ENCODE measurements around the gene BNIP1.

BNIP1 gene

DNA sequence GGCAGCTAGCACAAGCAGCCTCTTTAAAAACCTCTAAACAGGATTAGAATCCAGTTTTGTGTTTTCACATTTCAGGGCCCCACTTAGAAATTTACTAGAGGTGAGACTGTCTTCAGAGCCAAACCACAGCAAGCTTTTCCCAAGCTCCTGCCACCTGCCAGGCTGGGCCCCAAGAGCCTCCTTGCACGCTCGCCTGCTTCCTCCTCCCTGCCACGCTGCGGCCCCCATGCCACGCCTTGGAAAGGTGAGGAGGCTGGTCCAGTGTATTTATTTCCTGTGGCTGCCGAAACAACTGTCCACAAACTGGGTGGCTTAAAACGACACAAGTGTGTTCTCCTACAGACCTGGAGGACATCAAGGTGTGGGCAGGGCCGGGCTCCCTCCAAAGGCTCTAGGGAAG lies 47.2 kb downstream of the BNIP1 start:
- ATAC-seq (ENCODE audit: insufficient read depth, low read depth) (no peak), DNase-seq (no peak)
- Histone ChIP-seq H3K9ac (ENCODE audit: low read depth, low read length) (no peak overlapping the region), H3K36me3 (ENCODE audit: insufficient read depth, low read length) (no peaks in the 10 kb centered on the region), H3K27ac (ENCODE audit: low read length) (no peak overlapping the region), H2AFZ (ENCODE audit: low read depth, low read length) (no peak overlapping the region), H3K4me3 (ENCODE audit: low read depth in 1 of 2, low read length in 2 of 2) (no peak overlapping the region), H3K4me2 (ENCODE audit: insufficient read depth, low read length) (no peak overlapping the region), H3K9me3 (ENCODE audit: insufficient read depth, low read length, severe bottlenecking) (no peaks in the 10 kb centered on the region), H3K79me2 (ENCODE audit: insufficient read depth, low read length) (no peaks in the 10 kb centered on the region), H3K27me3 (ENCODE audit: insufficient read depth, low read length, poor library complexity) (no peaks in the 10 kb centered on the region), H3K4me1 (ENCODE audit: insufficient read depth, low read length) (no peaks in the 10 kb centered on the region), H4K20me1 (ENCODE audit: insufficient read depth, low read length) (no peaks in the 10 kb centered on the region; the same call in 1 of the 2 replicates)
- TF ChIP-seq, protein P1, sequence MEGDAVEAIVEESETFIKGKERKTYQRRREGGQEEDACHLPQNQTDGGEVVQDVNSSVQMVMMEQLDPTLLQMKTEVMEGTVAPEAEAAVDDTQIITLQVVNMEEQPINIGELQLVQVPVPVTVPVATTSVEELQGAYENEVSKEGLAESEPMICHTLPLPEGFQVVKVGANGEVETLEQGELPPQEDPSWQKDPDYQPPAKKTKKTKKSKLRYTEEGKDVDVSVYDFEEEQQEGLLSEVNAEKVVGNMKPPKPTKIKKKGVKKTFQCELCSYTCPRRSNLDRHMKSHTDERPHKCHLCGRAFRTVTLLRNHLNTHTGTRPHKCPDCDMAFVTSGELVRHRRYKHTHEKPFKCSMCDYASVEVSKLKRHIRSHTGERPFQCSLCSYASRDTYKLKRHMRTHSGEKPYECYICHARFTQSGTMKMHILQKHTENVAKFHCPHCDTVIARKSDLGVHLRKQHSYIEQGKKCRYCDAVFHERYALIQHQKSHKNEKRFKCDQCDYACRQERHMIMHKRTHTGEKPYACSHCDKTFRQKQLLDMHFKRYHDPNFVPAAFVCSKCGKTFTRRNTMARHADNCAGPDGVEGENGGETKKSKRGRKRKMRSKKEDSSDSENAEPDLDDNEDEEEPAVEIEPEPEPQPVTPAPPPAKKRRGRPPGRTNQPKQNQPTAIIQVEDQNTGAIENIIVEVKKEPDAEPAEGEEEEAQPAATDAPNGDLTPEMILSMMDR (IDR thresholded peaks at IDR 0.05; ENCODE audit: borderline replicate concordance, extremely low read depth, low read length, poor library complexity, severe bottlenecking), result no peak
- TF ChIP-seq EZH2 (IDR thresholded peaks at IDR 0.05; ENCODE audit: borderline replicate concordance, low read depth, low read length, severe bottlenecking), result no peak

DNA sequence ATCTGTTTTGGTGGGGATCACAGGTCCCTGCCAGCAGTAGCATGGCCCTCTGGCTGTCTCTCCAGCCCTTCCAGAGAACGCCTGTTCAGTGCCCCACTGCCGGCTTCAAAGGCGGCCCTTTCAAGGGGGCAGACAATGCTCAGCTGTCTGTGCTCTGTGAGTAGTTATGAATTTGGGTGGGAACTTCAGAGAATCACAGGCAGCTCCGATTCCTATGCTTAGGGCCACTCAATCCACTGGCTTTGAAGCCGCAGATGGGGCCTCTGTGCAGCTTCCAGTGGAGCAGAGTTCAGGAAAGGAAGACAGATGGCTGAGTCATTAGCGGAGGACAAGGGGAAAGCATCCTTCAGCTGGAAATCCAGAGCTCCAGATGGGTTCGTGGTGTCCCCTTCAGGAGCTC lies 48.2 kb downstream of the BNIP1 start:
- Histone ChIP-seq H3K9ac (ENCODE audit: low read depth, low read length) (no peak overlapping the region), H2AFZ (ENCODE audit: low read depth, low read length) (no peak overlapping the region), H3K79me2 (ENCODE audit: insufficient read depth, low read length) (no peaks in the 10 kb centered on the region), H3K9me3 (ENCODE audit: insufficient read depth, low read length, severe bottlenecking) (no peaks in the 10 kb centered on the region), H3K27ac (ENCODE audit: low read length) (no peak overlapping the region), H3K27me3 (ENCODE audit: insufficient read depth, low read length, poor library complexity) (no peaks in the 10 kb centered on the region), H3K4me1 (ENCODE audit: insufficient read depth, low read length) (no peaks in the 10 kb centered on the region), H3K4me3 (ENCODE audit: low read depth in 1 of 2, low read length in 2 of 2) (no peak overlapping the region), H3K36me3 (ENCODE audit: insufficient read depth, low read length) (no peaks in the 10 kb centered on the region), H4K20me1 (ENCODE audit: insufficient read depth, low read length) (no peaks in the 10 kb centered on the region), H3K4me2 (ENCODE audit: insufficient read depth, low read length) (no peak overlapping the region)
- DNase-seq, result no peak
- TF ChIP-seq EZH2 (IDR thresholded peaks at IDR 0.05; ENCODE audit: borderline replicate concordance, low read depth, low read length, severe bottlenecking), result no peak
- TF ChIP-seq, protein P1 (IDR thresholded peaks at IDR 0.05; ENCODE audit: borderline replicate concordance, extremely low read depth, low read length, poor library complexity, severe bottlenecking), result no peak
- no peak for ATAC-seq (ENCODE audit: insufficient read depth, low read depth)

DNA sequence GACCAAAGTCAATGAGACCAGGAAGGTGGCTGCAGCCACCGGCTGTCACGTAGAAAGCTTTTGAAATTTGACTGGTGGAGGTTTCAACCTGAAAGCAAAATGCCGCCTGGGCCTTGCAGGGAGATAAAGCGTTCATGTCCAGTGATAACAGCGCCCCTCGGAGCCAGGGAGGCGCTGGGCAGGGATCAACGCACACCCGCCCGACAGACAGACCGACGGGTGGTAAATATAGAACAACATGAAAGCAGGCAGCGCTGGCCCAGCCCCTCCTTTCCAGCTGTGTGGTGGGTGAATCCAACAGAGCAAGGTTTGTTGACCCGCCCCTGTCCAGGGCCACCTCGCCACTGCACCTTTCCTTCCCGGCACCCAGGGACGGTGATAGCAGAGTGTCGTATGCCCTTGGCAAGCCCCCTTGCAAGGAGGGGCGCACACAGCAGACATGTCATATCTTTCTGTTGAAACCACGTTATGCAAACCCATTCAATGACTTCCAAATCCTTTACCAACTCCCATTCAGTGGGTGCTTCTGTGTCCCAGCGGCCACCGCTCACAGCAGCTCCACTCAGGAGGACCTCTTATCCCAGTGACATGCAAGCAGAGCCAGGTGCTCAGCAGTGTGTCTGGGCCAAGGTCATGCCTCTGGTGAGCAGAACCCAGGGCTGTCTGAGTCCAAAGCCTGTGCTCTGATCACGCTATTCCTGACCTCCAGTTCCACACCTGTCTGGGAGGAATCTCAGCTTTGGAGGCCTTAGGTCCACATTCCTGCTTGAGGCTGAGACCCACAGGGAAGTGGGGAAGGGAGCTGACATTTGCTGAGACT lies 52.0 kb downstream of the BNIP1 start:
- TF ChIP-seq EZH2 (IDR thresholded peaks at IDR 0.05; ENCODE audit: borderline replicate concordance, low read depth, low read length, severe bottlenecking), result no peak
- TF ChIP-seq, protein P1 (IDR thresholded peaks at IDR 0.05; ENCODE audit: borderline replicate concordance, extremely low read depth, low read length, poor library complexity, severe bottlenecking), result no peak
- Histone ChIP-seq H3K4me3 (ENCODE audit: low read depth in 1 of 2, low read length in 2 of 2) (no peak overlapping the region), H3K27me3 (ENCODE audit: insufficient read depth, low read length, poor library complexity) (no peaks in the 10 kb centered on the region), H3K36me3 (ENCODE audit: insufficient read depth, low read length) (no peaks in the 10 kb centered on the region), H2AFZ (ENCODE audit: low read depth, low read length) (no peak overlapping the region), H3K9ac (ENCODE audit: low read depth, low read length) (no peak overlapping the region), H3K4me1 (ENCODE audit: insufficient read depth, low read length) (no peaks in the 10 kb centered on the region), H3K9me3 (ENCODE audit: insufficient read depth, low read length, severe bottlenecking) (peaks cover 5% of the 10 kb centered on the region), H4K20me1 (ENCODE audit: insufficient read depth, low read length) (no peaks in the 10 kb centered on the region), H3K4me2 (ENCODE audit: insufficient read depth, low read length) (no peak overlapping the region), H3K27ac (ENCODE audit: low read length) (no peak overlapping the region), H3K79me2 (ENCODE audit: insufficient read depth, low read length) (no peaks in the 10 kb centered on the region)
- DNase-seq (no peak), ATAC-seq (ENCODE audit: insufficient read depth, low read depth) (no peak)
